IMR-90 (cell line): ENCODE data around the gene MAB21L1. TPM values are rescaled to one million over a fixed set of nuclear protein-coding genes. Genes with fewer than 3 reads are reported as not detected.

Experiments used
- ATAC-seq: fragments of 200-7000 bp; cut with Tn5 transposase; 2 replicates; pipeline ENCODE4 v1.9.1; 2020; ENCODE audit warnings: low read depth, mild to moderate bottlenecking, moderate library complexity
- BruUV-seq: library from RNA; stranded (reverse); fragments of 400-500 nt; replicated peaks from 2 replicates; lab custom pipeline; 2021; lab: Mats Ljungman, UMichigan
- CTCF ChIA-PET: fragments of 300-600 bp; formaldehyde crosslinking; extraction: SDS; loops from one replicate; lab custom pipeline; 2021; ENCODE audit warnings: antibody characterized with exemption; lab: Yijun Ruan, JAX
- POLR2A ChIA-PET: fragments of 300-600 bp; sonication (Branson Sonifier 250); formaldehyde crosslinking; loops from one replicate; lab custom pipeline; 2022; ENCODE audit warnings: antibody characterized with exemption; ENCODE audit not compliant: unreplicated experiment; lab: Charles Lee
- DNase-seq: peaks from one replicate; pipeline ENCODE4 v3.0.0; 2013
- H2AFZ ChIP-seq: replicated peaks from 2 replicates; pipeline ENCODE3; 2013; ENCODE audit warnings: low read length, mild to moderate bottlenecking; ENCODE audit not compliant: poor library complexity
- H2AK5ac ChIP-seq: 2 replicates; pipeline ENCODE4 v1.6.1; 2013; ENCODE audit warnings: low read depth, low read length, inconsistent platforms
- H2AK9ac ChIP-seq: replicated peaks from 2 replicates; pipeline ENCODE3; 2013; ENCODE audit warnings: mild to moderate bottlenecking, low read depth, low read length, moderate library complexity; ENCODE audit not compliant: poor library complexity
- H2BK120ac ChIP-seq: 2 replicates; pipeline ENCODE4 v1.6.1; 2013; ENCODE audit warnings: low read depth, low read length, inconsistent platforms
- H2BK15ac ChIP-seq: 3 replicates; pipeline ENCODE4 v1.6.1; 2013; ENCODE audit warnings: low read depth, low read length, inconsistent platforms
- H2BK20ac ChIP-seq: 2 replicates; pipeline ENCODE4 v1.6.1; 2013; ENCODE audit warnings: low read depth, mild to moderate bottlenecking, inconsistent platforms, low read length, moderate library complexity
- H2BK5ac ChIP-seq: 2 replicates; pipeline ENCODE4 v1.6.1; 2013; ENCODE audit warnings: mild to moderate bottlenecking, low read depth, low read length, inconsistent platforms; ENCODE audit not compliant: poor library complexity, severe bottlenecking
- H3K14ac ChIP-seq: replicated peaks from 2 replicates; pipeline ENCODE4 v1.6.1; 2013; ENCODE audit warnings: low read depth, low read length, inconsistent platforms
- H3K18ac ChIP-seq: 2 replicates; pipeline ENCODE4 v1.6.1; 2013; ENCODE audit warnings: low read depth, low read length, control low read depth
- H3K23ac ChIP-seq: 2 replicates; pipeline ENCODE4 v1.6.1; 2013; ENCODE audit warnings: low read depth, low read length, inconsistent platforms
- H3K27ac ChIP-seq: 2 replicates; pipeline ENCODE4 v1.5.1; 2013; ENCODE audit warnings: mild to moderate bottlenecking, control low read depth, low read length; ENCODE audit not compliant: insufficient read depth
- H3K27me3 ChIP-seq: 2 replicates; pipeline ENCODE4 v1.6.1; 2013; ENCODE audit warnings: low read length; ENCODE audit not compliant: control insufficient read depth, insufficient read depth
- H3K36me3 ChIP-seq: 2 replicates; pipeline ENCODE4 v1.6.1; 2013; ENCODE audit warnings: low read length, mixed read lengths; ENCODE audit not compliant: control insufficient read depth, insufficient read depth
- H3K4ac ChIP-seq: 2 replicates; pipeline ENCODE4 v1.6.1; 2013; ENCODE audit warnings: low read depth, low read length, inconsistent platforms
- H3K4me1 ChIP-seq: 2 replicates; pipeline ENCODE4 v1.6.1; 2013; ENCODE audit warnings: low read length, mixed read lengths; ENCODE audit not compliant: control insufficient read depth, insufficient read depth
- H3K4me2 ChIP-seq: 2 replicates; pipeline ENCODE4 v1.6.1; 2013; ENCODE audit warnings: low read depth, mild to moderate bottlenecking, control low read depth, low read length, moderate library complexity
- H3K4me3 ChIP-seq: 2 replicates; pipeline ENCODE4 v1.5.1; 2013; ENCODE audit warnings: low read depth, mild to moderate bottlenecking, control low read depth, low read length, moderate library complexity; ENCODE audit not compliant: insufficient read depth
- H3K56ac ChIP-seq: 2 replicates; pipeline ENCODE4 v1.6.1; 2013; ENCODE audit warnings: low read length, inconsistent platforms; ENCODE audit not compliant: insufficient read depth; ENCODE audit errors: extremely low read depth
- H3K79me1 ChIP-seq, 2 experiments: 2 replicates each; pipeline ENCODE4 v1.6.1; 2013; ENCODE audit warnings: low read length in 2 of 2, inconsistent platforms in 1 of 2, low read depth in 1 of 2
- H3K9ac ChIP-seq: 2 replicates; pipeline ENCODE4 v1.6.1; 2013; ENCODE audit warnings: low read depth, low read length, control low read depth
- H3K9me1 ChIP-seq: 2 replicates; pipeline ENCODE4 v1.6.1; 2013; ENCODE audit warnings: low read length, inconsistent platforms; ENCODE audit not compliant: insufficient read depth
- H3K9me3 ChIP-seq: 2 replicates; pipeline ENCODE4 v1.6.1; 2013; ENCODE audit warnings: low read length; ENCODE audit not compliant: control insufficient read depth, insufficient read depth
- H4K20me1 ChIP-seq: 2 replicates; pipeline ENCODE4 v1.6.1; 2013; ENCODE audit warnings: low read length, inconsistent platforms; ENCODE audit not compliant: insufficient read depth
- H4K5ac ChIP-seq: 2 replicates; pipeline ENCODE4 v1.6.1; 2013; ENCODE audit warnings: mild to moderate bottlenecking, low read depth, low read length, control low read depth
- H4K8ac ChIP-seq, 2 experiments: 2 replicates each; pipeline ENCODE4 v1.6.1; 2013; ENCODE audit warnings: low read depth in 2 of 2, low read length in 2 of 2, control low read depth in 1 of 2, inconsistent platforms in 1 of 2
- H4K91ac ChIP-seq: 2 replicates; pipeline ENCODE4 v1.6.1; 2013; ENCODE audit warnings: low read depth, low read length, inconsistent platforms; ENCODE audit not compliant: insufficient read depth
- CEBPB ChIP-seq: IDR thresholded peaks from 2 replicates; pipeline ENCODE4 v1.6.1; 2012; ENCODE audit warnings: low read depth, low read length, improper control_type of control experiment
- CHD1 ChIP-seq: IDR thresholded peaks from 2 replicates; pipeline ENCODE4 v1.6.1; 2012; ENCODE audit warnings: low read depth, low read length, improper control_type of control experiment
- CTCF ChIP-seq: conservative IDR thresholded peaks from 2 replicates; pipeline ENCODE4 v1.5.1; 2012; ENCODE audit warnings: mild to moderate bottlenecking, low read depth, low read length, improper control_type of control experiment
- ELK1 ChIP-seq: fragments of 150-350 bp; IDR thresholded peaks from 2 replicates; pipeline ENCODE4 v1.6.1; 2016; ENCODE audit warnings: low read depth, mild to moderate bottlenecking, low read length, moderate library complexity, borderline replicate concordance
- FOS ChIP-seq: fragments of 150-350 bp; IDR thresholded peaks from 2 replicates; pipeline ENCODE4 v1.6.1; 2016; ENCODE audit warnings: low read depth, low read length
- MAFK ChIP-seq: IDR thresholded peaks from 2 replicates; pipeline ENCODE4 v1.6.1; 2012; ENCODE audit warnings: low read depth, low read length, improper control_type of control experiment
- MAZ ChIP-seq: IDR thresholded peaks from 2 replicates; pipeline ENCODE4 v1.6.1; 2012; ENCODE audit warnings: low read depth, mild to moderate bottlenecking, low read length, improper control_type of control experiment, moderate library complexity, borderline replicate concordance
- MXI1 ChIP-seq: IDR thresholded peaks from 2 replicates; pipeline ENCODE4 v1.6.1; 2012; ENCODE audit warnings: low read depth, mild to moderate bottlenecking, low read length, moderate library complexity, borderline replicate concordance
- NFE2L2 ChIP-seq: fragments of 150-350 bp; IDR thresholded peaks from 2 replicates; pipeline ENCODE4 v1.6.1; 2016; ENCODE audit warnings: low read depth, mild to moderate bottlenecking, low read length
- POLR2A ChIP-seq: IDR thresholded peaks from 2 replicates; pipeline ENCODE4 v1.6.1; 2012; ENCODE audit warnings: mild to moderate bottlenecking, low read depth, low read length
- RAD21 ChIP-seq: IDR thresholded peaks from 2 replicates; pipeline ENCODE4 v1.6.1; 2012; ENCODE audit warnings: low read length, improper control_type of control experiment
- RCOR1 ChIP-seq: IDR thresholded peaks from 2 replicates; pipeline ENCODE4 v1.6.1; 2012; ENCODE audit warnings: mild to moderate bottlenecking, low read length, improper control_type of control experiment; ENCODE audit not compliant: insufficient replicate concordance
- RFX5 ChIP-seq: IDR thresholded peaks from 2 replicates; pipeline ENCODE4 v1.8.0; 2012; ENCODE audit warnings: low read depth, mild to moderate bottlenecking, low read length, moderate library complexity
- SMC3 ChIP-seq: fragments of 150-350 bp; IDR thresholded peaks from 2 replicates; pipeline ENCODE4 v1.6.1; 2016; ENCODE audit warnings: low read depth, mild to moderate bottlenecking, antibody characterized with exemption, low read length, moderate library complexity
- WGBS, 2 experiments: methylation state at CpG; one replicate each; pipeline versions ENCODE4 v1.1.5 to v1.1.7; 2013; ENCODE audit warnings: missing lambda C conversion rate in 2 of 2; ENCODE audit not compliant: insufficient read length in 1 of 2; ENCODE audit errors: extremely low coverage in 2 of 2; 5-methylcytosine and 5-hydroxymethylcytosine counted together
- dilution Hi-C: fragments of 300-500 bp; cut with HindIII; formaldehyde crosslinking; loops from one replicate; pipeline ENCODE4 v1.14.3; 2018; ENCODE audit warnings: low sequenced_read_pairs; ENCODE audit not compliant: unreplicated experiment
- in situ Hi-C: fragments of 300-500 bp; cut with MboI; formaldehyde crosslinking; loops from 3 replicates; pipeline ENCODE4 v1.14.3; 2019; ENCODE audit warnings: low sequenced_read_pairs, inconsistent platforms, mixed read lengths
- intact Hi-C: fragments of 100-400 bp; cut with micrococcal nuclease; formaldehyde crosslinking; loops from 2 replicates; pipeline ENCODE4 v1.10.0; 2022
- polyA plus RNA-seq, 3 experiments: library from polyadenylated mRNA; depleted of rRNA; stranded (reverse); fragments of >200 nt; gene quantifications; 2 replicates each; pipeline ENCODE4 v1.2.3, GENCODE V29; 2012; ENCODE audit warnings: low replicate concordance in 1 of 3
- total RNA-seq: library from RNA; depleted of rRNA; stranded (reverse); fragments of >200 nt; gene quantifications from 2 replicates; pipeline ENCODE4 v1.2.3, GENCODE V29; 2012
- TF ChIP-seq, protein P1 (sequence below): fragments of 150-350 bp; IDR thresholded peaks from 2 replicates; pipeline ENCODE4 v1.6.1; 2017; ENCODE audit warnings: mild to moderate bottlenecking, antibody characterized with exemption, low read length, low read depth

MAB21L1 gene
- total and polyA plus RNA-seq, 2 of the 4 experiments (the other 2 are of a cell fraction), result 0.53 to 0.72 TPM

DNA sequence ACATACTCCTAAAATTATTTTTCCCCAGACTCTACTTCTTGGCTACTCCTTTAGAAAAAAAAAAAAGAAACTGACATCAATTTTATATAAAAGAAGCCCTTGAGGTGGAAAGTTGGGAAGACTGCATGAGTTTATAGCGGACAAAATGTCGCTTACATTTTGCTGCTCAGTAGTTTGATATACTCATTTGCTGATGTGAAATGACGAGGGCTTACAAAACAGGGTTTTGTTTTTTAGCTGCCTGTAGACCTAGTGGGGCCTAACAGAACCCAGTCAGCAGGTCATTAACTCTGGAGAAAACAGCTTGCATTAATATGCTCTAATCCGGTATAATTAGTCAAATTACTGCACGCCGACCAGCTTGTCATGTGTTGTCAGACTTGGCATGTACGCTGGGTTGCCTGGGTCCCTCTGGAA lies 37.6 kb upstream of the MAB21L1 start:
- WGBS, 2 experiments, result 87% methylated on average over 3 of the region's 7 CpGs; no CpG with 5 or more reads in 1 of the 2 experiments
- no peaks in the 10 kb centered on the region for H3K36me3 ChIP-seq

More for the DNA sequence above, 37.6 kb upstream of the MAB21L1 start:
- intact Hi-C loops (no loop called here), in situ Hi-C loops (no loop called here), dilution Hi-C loops (no loop called here)
- H3K27ac ChIP-seq, result no peak overlapping the region
- no peak for ATAC-seq
- TF ChIP-seq POLR2A (no peak), CHD1 (no peak), CEBPB (no peak), RFX5 (no peak), MAZ (no peak), MAFK (no peak), MXI1 (no peak), ELK1 (no peak), RCOR1 (no peak), NFE2L2 (no peak), RAD21 (no peak), FOS (no peak), SMC3 (no peak), CTCF (no peak)
- TF ChIP-seq, protein P1, sequence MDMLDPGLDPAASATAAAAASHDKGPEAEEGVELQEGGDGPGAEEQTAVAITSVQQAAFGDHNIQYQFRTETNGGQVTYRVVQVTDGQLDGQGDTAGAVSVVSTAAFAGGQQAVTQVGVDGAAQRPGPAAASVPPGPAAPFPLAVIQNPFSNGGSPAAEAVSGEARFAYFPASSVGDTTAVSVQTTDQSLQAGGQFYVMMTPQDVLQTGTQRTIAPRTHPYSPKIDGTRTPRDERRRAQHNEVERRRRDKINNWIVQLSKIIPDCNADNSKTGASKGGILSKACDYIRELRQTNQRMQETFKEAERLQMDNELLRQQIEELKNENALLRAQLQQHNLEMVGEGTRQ, result no peak
- H4K20me1 ChIP-seq, result no peaks in the 10 kb centered on the region
- H3K18ac ChIP-seq, result no peak overlapping the region
- no peak for DNase-seq
- H2AK9ac ChIP-seq, result no peak overlapping the region
- H3K14ac ChIP-seq, result no peak overlapping the region
- no peak overlapping the region for H3K23ac ChIP-seq
- no peak overlapping the region for H2AFZ ChIP-seq
- H2BK20ac ChIP-seq, result no peak overlapping the region
- no peaks in the 10 kb centered on the region for H3K4me1 ChIP-seq
- H3K79me1 ChIP-seq, result no peaks in the 10 kb centered on the region
- H2AK5ac ChIP-seq, result no peak overlapping the region
- no peaks in the 10 kb centered on the region for H3K27me3 ChIP-seq
- no peak overlapping the region for H3K4me3 ChIP-seq
- CTCF ChIA-PET, result no interaction called here
- no peak overlapping the region for H3K56ac ChIP-seq
- H3K4me2 ChIP-seq, result no peak overlapping the region
- H3K9me3 ChIP-seq, result no peaks in the 10 kb centered on the region
- no peak overlapping the region for H4K8ac ChIP-seq
- H2BK5ac ChIP-seq, result no peak overlapping the region
- no peaks in the 10 kb centered on the region for H3K9me1 ChIP-seq
- no peak overlapping the region for H4K5ac ChIP-seq
- BruUV-seq, result no TSS peak
- H2BK15ac ChIP-seq, result no peak overlapping the region
- no peak overlapping the region for H4K91ac ChIP-seq
- H2BK120ac ChIP-seq, result no peak overlapping the region
- POLR2A ChIA-PET, result no interaction called here
- H3K4ac ChIP-seq, result no peak overlapping the region
- no peak overlapping the region for H3K9ac ChIP-seq
